ENCODE data around the gene PLSCR1. TPM values are rescaled to one million over a fixed set of nuclear protein-coding genes. Genes with fewer than 3 reads are reported as not detected.

Gene PLSCR1
- total and polyA plus RNA-seq, 2 donors (not counting 1 experiment from before 2014, with no cell fraction given): 16.8 to 44.6 TPM

DNA sequence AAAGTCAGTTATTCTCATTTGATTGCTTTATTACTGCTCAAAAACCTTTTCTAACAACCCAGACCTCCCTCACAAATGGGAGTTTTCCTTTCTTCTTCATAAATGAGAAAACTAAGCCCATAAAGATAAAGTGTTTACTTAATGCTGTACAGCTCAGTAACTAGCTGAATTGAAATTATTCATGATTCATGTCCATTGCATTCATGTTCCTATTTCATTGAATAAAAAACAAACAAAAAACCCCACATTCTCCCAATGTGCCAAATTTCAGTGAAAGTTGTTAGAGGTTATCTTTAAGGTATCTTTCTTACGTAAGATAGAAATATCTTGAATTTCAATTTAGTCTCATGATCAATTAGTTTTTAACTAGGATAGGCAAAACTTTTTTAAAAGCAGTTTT, 77.8 kb downstream of the PLSCR1 start:
- H3K4me3 ChIP-seq (ENCODE audit: control extremely low read depth in 1 of 5, extremely low read depth in 1 of 5, insufficient read depth in 1 of 5, low read depth in 2 of 5, low read length in 4 of 5): no peak overlapping the region
- H2AFZ ChIP-seq (ENCODE audit: insufficient read depth, low read depth, low read length, poor library complexity, severe bottlenecking): no peak overlapping the region
- ChIA-PET CTCF (no interaction called here), POLR2A (no interaction called here)
- H3K36me3 ChIP-seq (replicated peaks in 1 of 2; ENCODE audit: control extremely low read depth in 1 of 2, control insufficient read depth in 1 of 2, extremely low read depth in 1 of 2, insufficient read depth in 2 of 2, low read length in 1 of 2): no peaks in the 10 kb centered on the region
- H3K79me2 ChIP-seq (ENCODE audit: control insufficient read depth, insufficient read depth, low read length): no peaks in the 10 kb centered on the region
- no CpG with 5 or more reads among the region's 1 CpG for WGBS (ENCODE audit: insufficient coverage)
- Mint-ChIP-seq H3K9me3 (ENCODE audit: insufficient read depth) (no peaks in the 10 kb centered on the region), H3K4me1 (peaks cover 17% of the 10 kb centered on the region), H3K4me3 (no peak overlapping the region), H3K27me3 (no peaks in the 10 kb centered on the region), H3K27ac (no peak overlapping the region)
- ATAC-seq (ENCODE audit: low read depth) (no peak), DNase-seq (no peak)
- H4K20me1 ChIP-seq (ENCODE audit: control insufficient read depth, insufficient read depth, low read length, poor library complexity, severe bottlenecking): no peaks in the 10 kb centered on the region
- H3K27ac ChIP-seq (ENCODE audit: low read length in 2 of 2): no peak overlapping the region
- H3K9ac ChIP-seq (ENCODE audit: low read length): no peak overlapping the region
- peaks cover 4 to 13% of the 10 kb centered on the region in 2 donors for H3K4me1 ChIP-seq (ENCODE audit: control insufficient read depth in 2 of 2, insufficient read depth in 2 of 2, low read length in 2 of 2)
- TF ChIP-seq, protein P1, sequence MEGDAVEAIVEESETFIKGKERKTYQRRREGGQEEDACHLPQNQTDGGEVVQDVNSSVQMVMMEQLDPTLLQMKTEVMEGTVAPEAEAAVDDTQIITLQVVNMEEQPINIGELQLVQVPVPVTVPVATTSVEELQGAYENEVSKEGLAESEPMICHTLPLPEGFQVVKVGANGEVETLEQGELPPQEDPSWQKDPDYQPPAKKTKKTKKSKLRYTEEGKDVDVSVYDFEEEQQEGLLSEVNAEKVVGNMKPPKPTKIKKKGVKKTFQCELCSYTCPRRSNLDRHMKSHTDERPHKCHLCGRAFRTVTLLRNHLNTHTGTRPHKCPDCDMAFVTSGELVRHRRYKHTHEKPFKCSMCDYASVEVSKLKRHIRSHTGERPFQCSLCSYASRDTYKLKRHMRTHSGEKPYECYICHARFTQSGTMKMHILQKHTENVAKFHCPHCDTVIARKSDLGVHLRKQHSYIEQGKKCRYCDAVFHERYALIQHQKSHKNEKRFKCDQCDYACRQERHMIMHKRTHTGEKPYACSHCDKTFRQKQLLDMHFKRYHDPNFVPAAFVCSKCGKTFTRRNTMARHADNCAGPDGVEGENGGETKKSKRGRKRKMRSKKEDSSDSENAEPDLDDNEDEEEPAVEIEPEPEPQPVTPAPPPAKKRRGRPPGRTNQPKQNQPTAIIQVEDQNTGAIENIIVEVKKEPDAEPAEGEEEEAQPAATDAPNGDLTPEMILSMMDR (IDR thresholded peaks at IDR 0.05): no peak
- no peak for TF ChIP-seq EZH2 (IDR thresholded peaks at IDR 0.05; ENCODE audit: borderline replicate concordance, insufficient read depth, low read depth, low read length, poor library complexity, severe bottlenecking)
- no peak overlapping the region for H3K4me2 ChIP-seq (replicated peaks; ENCODE audit: low read depth, low read length, poor library complexity, severe bottlenecking)
- peaks cover 0 to 3% (median 0%) of the 10 kb centered on the region in 3 donors for H3K9me3 ChIP-seq (ENCODE audit: control extremely low read depth in 1 of 3, control insufficient read depth in 2 of 3, insufficient read depth in 1 of 3, low read length in 2 of 3)
- H3K27me3 ChIP-seq (replicated peaks in 1 of 4; ENCODE audit: control extremely low read depth in 1 of 4, control insufficient read depth in 3 of 4, insufficient read depth in 4 of 4, low read length in 3 of 4): no peaks in the 10 kb centered on the region
- intact Hi-C loops (cut with micrococcal nuclease): no loop called here

DNA sequence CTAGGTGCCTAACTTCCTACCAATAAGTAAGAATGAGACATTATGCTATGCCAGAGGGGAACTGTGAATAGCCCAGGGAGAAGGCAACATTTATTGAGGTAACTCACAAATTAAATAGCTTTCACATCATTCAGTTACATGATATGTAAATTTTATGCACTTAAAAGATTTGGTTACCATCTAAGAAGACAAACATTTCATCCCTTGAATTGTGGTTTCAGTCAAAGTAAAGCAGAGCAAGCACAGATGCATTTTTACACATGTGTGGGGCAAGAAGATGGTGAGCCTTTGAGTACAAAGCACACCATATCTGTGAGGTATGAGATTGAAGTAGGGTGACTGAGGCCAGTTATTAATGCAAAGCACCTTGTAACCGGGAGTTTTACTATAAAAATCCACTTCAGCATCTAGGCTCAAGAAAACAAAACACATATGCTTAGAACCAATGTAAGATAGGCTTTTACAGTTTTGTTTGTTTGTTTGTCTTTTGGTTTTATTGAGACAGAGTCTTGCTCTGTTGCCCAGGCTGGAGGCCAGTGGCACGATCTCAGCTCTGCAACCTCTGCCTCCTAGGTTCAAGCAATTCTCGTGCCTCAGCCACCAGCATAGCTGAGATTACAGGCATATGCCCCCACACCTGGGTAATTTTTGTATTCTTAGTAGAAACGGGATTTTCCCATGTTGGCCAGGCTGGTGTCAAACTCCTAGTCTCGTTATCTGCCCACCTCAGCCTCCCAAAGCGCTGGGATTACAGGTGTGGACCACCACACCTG, 78.5 kb downstream of the PLSCR1 start:
- H3K4me3 ChIP-seq (ENCODE audit: control extremely low read depth in 1 of 5, extremely low read depth in 1 of 5, insufficient read depth in 1 of 5, low read depth in 2 of 5, low read length in 4 of 5): no peak overlapping the region
- no peaks in the 10 kb centered on the region for H3K79me2 ChIP-seq (ENCODE audit: control insufficient read depth, insufficient read depth, low read length)
- no peak for DNase-seq
- H3K4me1 Mint-ChIP-seq: peaks cover 17% of the 10 kb centered on the region
- ATAC-seq (ENCODE audit: low read depth): no peak
- no peak overlapping the region for H3K4me2 ChIP-seq (replicated peaks; ENCODE audit: low read depth, low read length, poor library complexity, severe bottlenecking)
- H3K9ac ChIP-seq (ENCODE audit: low read length): no peak overlapping the region
- H3K27me3 ChIP-seq (replicated peaks in 1 of 4; ENCODE audit: control extremely low read depth in 1 of 4, control insufficient read depth in 3 of 4, insufficient read depth in 4 of 4, low read length in 3 of 4): no peaks in the 10 kb centered on the region
- no peak overlapping the region for H3K27ac ChIP-seq (ENCODE audit: low read length in 2 of 2)
- no peaks in the 10 kb centered on the region for H3K9me3 Mint-ChIP-seq (ENCODE audit: insufficient read depth)
- H3K4me3 Mint-ChIP-seq: no peak overlapping the region
- intact Hi-C loops (cut with micrococcal nuclease): no loop called here
- no peak overlapping the region for H2AFZ ChIP-seq (ENCODE audit: insufficient read depth, low read depth, low read length, poor library complexity, severe bottlenecking)
- H3K27ac Mint-ChIP-seq: no peak overlapping the region
- H3K27me3 Mint-ChIP-seq: no peaks in the 10 kb centered on the region
- WGBS (ENCODE audit: insufficient coverage): 71% methylated on average over 1 of the region's 6 CpGs
- ChIA-PET POLR2A (no interaction called here), CTCF (no interaction called here)
- H3K36me3 ChIP-seq (replicated peaks in 1 of 2; ENCODE audit: control extremely low read depth in 1 of 2, control insufficient read depth in 1 of 2, extremely low read depth in 1 of 2, insufficient read depth in 2 of 2, low read length in 1 of 2): no peaks in the 10 kb centered on the region
- H3K4me1 ChIP-seq (ENCODE audit: control insufficient read depth in 2 of 2, insufficient read depth in 2 of 2, low read length in 2 of 2): peaks cover 4 to 13% of the 10 kb centered on the region in 2 donors
- H3K9me3 ChIP-seq (ENCODE audit: control extremely low read depth in 1 of 3, control insufficient read depth in 2 of 3, insufficient read depth in 1 of 3, low read length in 2 of 3): peaks cover 0 to 3% (median 0%) of the 10 kb centered on the region in 3 donors
- H4K20me1 ChIP-seq (ENCODE audit: control insufficient read depth, insufficient read depth, low read length, poor library complexity, severe bottlenecking): no peaks in the 10 kb centered on the region
- no peak for TF ChIP-seq EZH2 (IDR thresholded peaks at IDR 0.05; ENCODE audit: borderline replicate concordance, insufficient read depth, low read depth, low read length, poor library complexity, severe bottlenecking)
- TF ChIP-seq, protein P1 (IDR thresholded peaks at IDR 0.05): no peak
